HEK293T (cell line): ENCODE data around the gene NRXN2.

Experiments
- ARNT ChIP-seq: fragments of 450-650 bp; IDR thresholded peaks from 2 replicates; pipeline ENCODE4 v1.6.1; 2017; ENCODE audit warnings: mild to moderate bottlenecking
- BHLHE40 ChIP-seq: fragments of 450-650 bp; IDR thresholded peaks from 2 replicates; pipeline ENCODE4 v1.6.1; 2016; ENCODE audit warnings: mild to moderate bottlenecking, moderate library complexity, borderline replicate concordance
- CTBP1 ChIP-seq: fragments of 450-650 bp; IDR thresholded peaks from 2 replicates; pipeline ENCODE4 v1.6.1; 2016; ENCODE audit warnings: borderline replicate concordance
- FOXM1 ChIP-seq: fragments of 450-650 bp; IDR thresholded peaks from 2 replicates; pipeline ENCODE4 v1.6.1; 2017; ENCODE audit warnings: mild to moderate bottlenecking, borderline replicate concordance
- HDGF ChIP-seq: fragments of 450-650 bp; IDR thresholded peaks from 2 replicates; pipeline ENCODE4 v1.6.1; 2017; ENCODE audit warnings: antibody characterized with exemption, borderline replicate concordance
- LEF1 ChIP-seq: fragments of 450-650 bp; IDR thresholded peaks from 2 replicates; pipeline ENCODE4 v1.6.1; 2017; ENCODE audit warnings: mild to moderate bottlenecking, borderline replicate concordance
- SP1 ChIP-seq: fragments of 450-650 bp; IDR thresholded peaks from 2 replicates; pipeline ENCODE4 v1.6.1; 2017
- SUZ12 ChIP-seq: fragments of 450-650 bp; IDR thresholded peaks from 2 replicates; pipeline ENCODE4 v1.6.1; 2016; ENCODE audit warnings: mild to moderate bottlenecking
- TARDBP ChIP-seq: fragments of 450-650 bp; IDR thresholded peaks from 2 replicates; pipeline ENCODE4 v1.6.1; 2016
- ZNF384 ChIP-seq: fragments of 450-650 bp; IDR thresholded peaks from 2 replicates; pipeline ENCODE4 v1.6.1; 2016
- TF ChIP-seq, protein P1 (sequence below): fragments of 450-650 bp; IDR thresholded peaks from 2 replicates; pipeline ENCODE4 v1.6.1; 2016

DNA sequence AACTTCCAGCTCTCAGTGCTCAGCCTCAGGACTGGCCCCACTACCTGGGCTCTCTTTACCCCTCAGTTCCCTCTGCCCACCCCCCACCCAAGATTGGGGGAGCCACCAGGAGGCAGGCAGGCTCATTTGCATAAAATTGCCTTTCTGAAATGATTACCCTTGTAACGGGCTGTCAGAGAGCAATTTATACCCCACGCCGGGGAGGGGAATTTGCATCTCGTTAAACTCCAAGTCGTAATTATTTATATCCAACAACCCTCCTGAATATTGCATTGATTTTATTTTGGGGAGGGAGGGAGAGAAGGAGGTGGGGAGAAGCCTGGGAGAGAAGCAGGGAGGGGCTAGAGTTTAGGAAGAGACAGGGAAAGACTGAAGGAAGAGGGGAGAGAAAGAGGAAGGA, 8.3 kb downstream of the NRXN2 start:
- no peak for TF ChIP-seq BHLHE40
- TF ChIP-seq, protein P1, sequence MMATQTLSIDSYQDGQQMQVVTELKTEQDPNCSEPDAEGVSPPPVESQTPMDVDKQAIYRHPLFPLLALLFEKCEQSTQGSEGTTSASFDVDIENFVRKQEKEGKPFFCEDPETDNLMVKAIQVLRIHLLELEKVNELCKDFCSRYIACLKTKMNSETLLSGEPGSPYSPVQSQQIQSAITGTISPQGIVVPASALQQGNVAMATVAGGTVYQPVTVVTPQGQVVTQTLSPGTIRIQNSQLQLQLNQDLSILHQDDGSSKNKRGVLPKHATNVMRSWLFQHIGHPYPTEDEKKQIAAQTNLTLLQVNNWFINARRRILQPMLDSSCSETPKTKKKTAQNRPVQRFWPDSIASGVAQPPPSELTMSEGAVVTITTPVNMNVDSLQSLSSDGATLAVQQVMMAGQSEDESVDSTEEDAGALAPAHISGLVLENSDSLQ: no peak
- no peak for TF ChIP-seq FOXM1
- no peak for TF ChIP-seq SP1
- no peak for TF ChIP-seq SUZ12
- TF ChIP-seq ARNT: no peak
- TF ChIP-seq LEF1: no peak
- TF ChIP-seq CTBP1: no peak
- TF ChIP-seq TARDBP: no peak
- no peak for TF ChIP-seq HDGF
- no peak for TF ChIP-seq ZNF384
